PC-3 (cell line): ENCODE measurements around the gene CP. TPM values are rescaled to one million over a fixed set of nuclear protein-coding genes. Genes with fewer than 3 reads are reported as not detected.

ENCODE experiments used
- ATAC-seq: fragments of 200-7000 bp; cut with Tn5 transposase; 2 replicates; pipeline ENCODE4 v1.9.1; 2020; ENCODE audit warnings: mild to moderate bottlenecking, moderate library complexity
- BruUV-seq: library from RNA; stranded (reverse); fragments of 400-500 nt; replicated peaks from 2 replicates; lab custom pipeline; 2021; lab: Mats Ljungman, UMichigan
- CTCF ChIA-PET: fragments of 300-600 bp; sonication (Branson Sonifier 250); formaldehyde crosslinking; loops from one replicate; lab custom pipeline; 2022; ENCODE audit warnings: antibody characterized with exemption; lab: Charles Lee
- POLR2A ChIA-PET: fragments of 300-600 bp; sonication (Branson Sonifier 250); formaldehyde crosslinking; loops from one replicate; lab custom pipeline; 2022; ENCODE audit warnings: antibody characterized with exemption; ENCODE audit not compliant: unreplicated experiment; lab: Charles Lee
- DNase-seq: peaks from one replicate; pipeline ENCODE4 v3.0.0-alpha.2; 2015
- H2AFZ ChIP-seq: fragments of 300-600 bp; sonication (generic); 2 replicates; pipeline ENCODE4 v1.6.0; 2016; ENCODE audit warnings: antibody characterized with exemption, low read length
- H3F3A ChIP-seq: fragments of 300-600 bp; sonication (generic); one replicate; pipeline ENCODE4 v1.6.0; 2017; ENCODE audit warnings: antibody characterized with exemption, low read length, control low read depth, mild to moderate bottlenecking; ENCODE audit not compliant: unreplicated experiment
- H3K27ac ChIP-seq: fragments of 300-600 bp; sonication (generic); 2 replicates; pipeline ENCODE4 v1.5.1; 2016; ENCODE audit warnings: mild to moderate bottlenecking, low read length
- H3K27me3 ChIP-seq: fragments of 300-600 bp; sonication (generic); 2 replicates; pipeline ENCODE4 v1.6.1; 2016; ENCODE audit warnings: low read length, mixed read lengths
- H3K36me3 ChIP-seq: fragments of 300-600 bp; sonication (generic); 2 replicates; pipeline ENCODE4 v1.6.1; 2016; ENCODE audit warnings: low read depth, mixed run types, low read length, mixed read lengths
- H3K4me1 ChIP-seq: fragments of 300-600 bp; sonication (generic); 2 replicates; pipeline ENCODE4 v1.5.1; 2016; ENCODE audit warnings: low read length; ENCODE audit not compliant: insufficient read depth
- H3K4me2 ChIP-seq: fragments of 300-600 bp; sonication (generic); 2 replicates; pipeline ENCODE4 v1.6.0; 2016; ENCODE audit warnings: low read length
- H3K4me3 ChIP-seq: fragments of 300-600 bp; sonication (generic); 2 replicates; pipeline ENCODE4 v1.5.1; 2016; ENCODE audit warnings: mild to moderate bottlenecking, low read length, mixed read lengths
- H3K79me2 ChIP-seq: fragments of 300-600 bp; sonication (generic); 2 replicates; pipeline ENCODE4 v1.6.1; 2017; ENCODE audit warnings: low read length, mixed read lengths
- H3K9ac ChIP-seq: fragments of 300-600 bp; sonication (generic); 2 replicates; pipeline ENCODE4 v1.6.0; 2016; ENCODE audit warnings: mild to moderate bottlenecking, low read length
- H3K9me2 ChIP-seq: fragments of 300-600 bp; sonication (generic); replicated peaks from 2 replicates; pipeline ENCODE4 v1.6.1; 2016; ENCODE audit warnings: mixed run types, low read length, mixed read lengths
- H3K9me3 ChIP-seq: fragments of 300-600 bp; sonication (generic); 2 replicates; pipeline ENCODE4 v1.6.1; 2016; ENCODE audit warnings: low read length, mixed read lengths
- H4K20me1 ChIP-seq: fragments of 300-600 bp; sonication (generic); 2 replicates; pipeline ENCODE4 v1.6.1; 2016; ENCODE audit warnings: low read length, mixed read lengths
- EZH2 ChIP-seq: fragments of 300-600 bp; sonication (generic); IDR thresholded peaks from one replicate; pipeline ENCODE4 v1.6.1; 2017; ENCODE audit warnings: antibody characterized with exemption, mild to moderate bottlenecking, low read length; ENCODE audit not compliant: unreplicated experiment
- EZH2phosphoT487 ChIP-seq: fragments of 300-600 bp; sonication (generic); IDR thresholded peaks from 2 replicates; pipeline ENCODE4 v1.6.1; 2018; ENCODE audit warnings: mild to moderate bottlenecking, antibody characterized with exemption, low read length, borderline replicate concordance
- intact Hi-C: fragments of 100-400 bp; cut with micrococcal nuclease; formaldehyde crosslinking; loops from 2 replicates; pipeline ENCODE4 v1.9.0; 2023
- total RNA-seq: library from RNA; depleted of rRNA; stranded (reverse); fragments of >200 nt; gene quantifications from 2 replicates; pipeline ENCODE4 v1.2.3, GENCODE V29; 2014
- TF ChIP-seq, protein P1 (sequence below): fragments of 300-600 bp; sonication (generic); conservative IDR thresholded peaks from 2 replicates; pipeline ENCODE4 v1.5.1; 2017; ENCODE audit warnings: antibody characterized with exemption, low read depth, mild to moderate bottlenecking, low read length

The CP gene
- total RNA-seq, 1 experiment from 2014 or later, result 0.04 TPM

GRCh38 chr3:149252272-149252671, 30.6 kb upstream of the CP start:
- Histone ChIP-seq H3K79me2 (no peaks in the 10 kb centered on the region), H3K27me3 (no peaks in the 10 kb centered on the region), H3K4me2 (no peak overlapping the region), H3K36me3 (no peaks in the 10 kb centered on the region), H3K4me3 (no peak overlapping the region), H3K27ac (no peak overlapping the region), H3K9ac (no peak overlapping the region), H3F3A (peaks cover 16% of the 10 kb centered on the region), H3K9me2 (0 out of 2 replicates have a peak, but pooled peaks cover 3% of the 10 kb centered on the region), H4K20me1 (no peaks in the 10 kb centered on the region), H3K9me3 (no peaks in the 10 kb centered on the region), H2AFZ (no peak overlapping the region), H3K4me1 (peaks cover 23% of the 10 kb centered on the region)
- TF ChIP-seq, protein P1, sequence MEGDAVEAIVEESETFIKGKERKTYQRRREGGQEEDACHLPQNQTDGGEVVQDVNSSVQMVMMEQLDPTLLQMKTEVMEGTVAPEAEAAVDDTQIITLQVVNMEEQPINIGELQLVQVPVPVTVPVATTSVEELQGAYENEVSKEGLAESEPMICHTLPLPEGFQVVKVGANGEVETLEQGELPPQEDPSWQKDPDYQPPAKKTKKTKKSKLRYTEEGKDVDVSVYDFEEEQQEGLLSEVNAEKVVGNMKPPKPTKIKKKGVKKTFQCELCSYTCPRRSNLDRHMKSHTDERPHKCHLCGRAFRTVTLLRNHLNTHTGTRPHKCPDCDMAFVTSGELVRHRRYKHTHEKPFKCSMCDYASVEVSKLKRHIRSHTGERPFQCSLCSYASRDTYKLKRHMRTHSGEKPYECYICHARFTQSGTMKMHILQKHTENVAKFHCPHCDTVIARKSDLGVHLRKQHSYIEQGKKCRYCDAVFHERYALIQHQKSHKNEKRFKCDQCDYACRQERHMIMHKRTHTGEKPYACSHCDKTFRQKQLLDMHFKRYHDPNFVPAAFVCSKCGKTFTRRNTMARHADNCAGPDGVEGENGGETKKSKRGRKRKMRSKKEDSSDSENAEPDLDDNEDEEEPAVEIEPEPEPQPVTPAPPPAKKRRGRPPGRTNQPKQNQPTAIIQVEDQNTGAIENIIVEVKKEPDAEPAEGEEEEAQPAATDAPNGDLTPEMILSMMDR, result no peak
- TF ChIP-seq EZH2phosphoT487 (no peak), EZH2 (no peak)
- DNase-seq (no peak), ATAC-seq (no peak)
- BruUV-seq, result no TSS peak
- POLR2A ChIA-PET, result no interaction called here
- CTCF ChIA-PET, result no interaction called here
- intact Hi-C loops, result no loop called here

DNA sequence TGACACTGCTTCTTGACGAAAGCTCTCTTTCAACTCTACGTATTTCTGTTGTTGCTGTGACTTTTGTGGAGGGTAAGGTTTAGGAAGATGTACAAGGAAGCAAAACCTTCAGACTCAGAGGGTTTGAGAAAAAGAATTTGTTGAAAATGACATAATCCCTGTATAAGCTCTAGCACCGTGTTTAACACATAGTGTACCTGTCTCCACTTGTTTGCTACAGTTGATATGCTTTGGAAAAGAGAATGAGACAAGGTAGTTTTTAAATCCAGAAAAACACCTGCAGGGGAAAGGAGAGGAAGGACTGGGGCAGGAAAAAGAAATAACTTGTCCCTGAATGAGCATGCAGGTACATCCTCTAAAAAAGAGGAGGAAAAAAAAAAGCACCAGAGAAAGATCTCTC, 29.6 kb upstream of the CP start:
- Histone ChIP-seq H3K27me3 (no peaks in the 10 kb centered on the region), H3K9me2 (0 out of 2 replicates have a peak, but pooled peaks cover 3% of the 10 kb centered on the region), H3K4me1 (peaks cover 33% of the 10 kb centered on the region), H3K9me3 (no peaks in the 10 kb centered on the region), H3K4me2 (no peak overlapping the region), H3F3A (peaks cover 25% of the 10 kb centered on the region), H3K9ac (no peak overlapping the region), H3K36me3 (no peaks in the 10 kb centered on the region), H3K27ac (no peak overlapping the region), H2AFZ (no peak overlapping the region), H4K20me1 (no peaks in the 10 kb centered on the region), H3K79me2 (no peaks in the 10 kb centered on the region), H3K4me3 (no peak overlapping the region)
- CTCF ChIA-PET, result no interaction called here
- no TSS peak for BruUV-seq
- POLR2A ChIA-PET, result no interaction called here
- DNase-seq (no peak), ATAC-seq (no peak)
- no peak for TF ChIP-seq EZH2
- no peak for TF ChIP-seq EZH2phosphoT487
- TF ChIP-seq, protein P1, result no peak
- intact Hi-C loops, result no loop called here

DNA sequence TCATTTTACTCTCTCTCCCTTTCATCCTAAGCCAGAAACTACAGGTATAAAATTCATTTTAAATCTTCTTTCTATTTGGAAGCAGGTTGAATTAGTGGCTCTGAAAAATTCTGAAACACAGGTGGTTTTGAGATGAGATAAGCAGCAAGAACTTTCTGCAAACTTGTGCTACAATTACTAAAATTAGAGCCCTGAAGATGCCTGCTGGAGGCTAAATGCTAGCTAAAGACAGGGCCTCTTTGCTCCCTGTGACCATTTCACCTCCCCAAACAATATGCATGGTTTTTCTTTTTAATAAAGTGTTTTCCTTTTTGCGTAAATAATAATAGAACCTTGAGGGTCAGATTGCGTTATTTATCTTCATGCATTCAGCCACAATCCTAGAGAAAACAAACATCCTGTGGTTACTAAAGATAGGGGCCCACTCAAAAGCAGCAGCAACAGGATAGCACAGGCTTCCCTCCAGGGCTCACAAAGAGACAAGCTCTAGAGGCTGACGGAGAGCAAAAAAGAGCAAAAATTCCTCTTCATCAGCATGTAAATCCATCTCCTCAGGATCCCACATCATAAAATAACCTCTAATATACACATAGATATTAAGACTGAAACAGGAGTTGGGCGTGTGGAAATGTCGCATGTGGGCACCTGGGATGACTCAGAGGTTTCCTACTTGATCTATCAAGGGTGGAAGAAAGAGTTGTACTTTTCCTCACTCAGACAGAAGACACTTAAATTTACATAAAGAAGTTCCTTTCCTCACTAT, 26.5 kb upstream of the CP start:
- Histone ChIP-seq H3K79me2 (no peaks in the 10 kb centered on the region), H4K20me1 (no peaks in the 10 kb centered on the region), H3F3A (peaks cover 25% of the 10 kb centered on the region), H3K9me3 (no peaks in the 10 kb centered on the region), H3K27me3 (no peaks in the 10 kb centered on the region), H3K27ac (peak overlapping the region; percentile 95), H3K9me2 (no peaks in the 10 kb centered on the region), H3K36me3 (no peaks in the 10 kb centered on the region), H3K4me2 (peak overlapping the region; percentile 84), H2AFZ (peak overlapping the region; percentile 54), H3K4me1 (peaks cover 40% of the 10 kb centered on the region), H3K4me3 (peak overlapping the region; percentile 45), H3K9ac (peak overlapping the region; percentile 77)
- no TSS peak for BruUV-seq
- TF ChIP-seq EZH2phosphoT487, result no peak
- TF ChIP-seq, protein P1, result no peak
- no peak for TF ChIP-seq EZH2
- peak; percentile 34 for ATAC-seq
- CTCF ChIA-PET, result interaction anchor here (0.5 kb wide), 1 partner anchor 292 kb away, joined by 6 read pairs; no protein-coding TSS in a partner anchor
- DNase-seq, result peak; percentile 72
- POLR2A ChIA-PET, result interaction anchor here (0.6 kb wide), 1 partner anchor 118 kb away, joined by 3 read pairs; no protein-coding TSS in a partner anchor
- intact Hi-C loops, result loop anchor here (1.0 to 2.0 kb wide), 3 partner anchors 22 to 119 kb away; partner anchors contain the start of gene HPS3
